SIG-M5 treated with dmso at 0.1 percent for 504 hours (cell line): ENCODE results near the gene KMT5B.
A peak's percentile ranks its signal among the peaks of the same experiment; 100 is the strongest.

Experiments
- DNase-seq: peaks from one replicate; lab custom pipeline; 2025; ENCODE audit not compliant: unreplicated experiment; lab: John Stamatoyannopoulos, UW

KMT5B gene

DNA sequence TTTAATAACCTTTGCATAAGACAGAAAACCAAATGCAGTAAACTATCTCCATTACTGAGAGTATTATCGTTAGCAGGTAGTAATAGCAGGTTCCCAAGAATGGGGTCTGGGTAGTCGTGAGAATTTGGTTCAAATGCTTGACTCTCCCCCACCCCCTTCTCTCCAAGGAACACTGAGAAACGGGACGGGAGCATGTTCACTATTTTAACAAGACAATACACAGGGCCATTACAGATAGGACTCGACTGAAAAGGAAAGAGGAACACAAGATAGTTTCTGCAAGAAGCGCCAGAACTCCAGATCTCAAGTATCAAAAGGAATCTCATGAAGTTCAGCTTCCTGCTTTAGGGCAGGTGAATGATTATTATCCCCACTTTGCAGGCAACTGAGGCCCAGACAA, 27.0 kb downstream of the KMT5B start:
- DNase-seq = no peak

DNA sequence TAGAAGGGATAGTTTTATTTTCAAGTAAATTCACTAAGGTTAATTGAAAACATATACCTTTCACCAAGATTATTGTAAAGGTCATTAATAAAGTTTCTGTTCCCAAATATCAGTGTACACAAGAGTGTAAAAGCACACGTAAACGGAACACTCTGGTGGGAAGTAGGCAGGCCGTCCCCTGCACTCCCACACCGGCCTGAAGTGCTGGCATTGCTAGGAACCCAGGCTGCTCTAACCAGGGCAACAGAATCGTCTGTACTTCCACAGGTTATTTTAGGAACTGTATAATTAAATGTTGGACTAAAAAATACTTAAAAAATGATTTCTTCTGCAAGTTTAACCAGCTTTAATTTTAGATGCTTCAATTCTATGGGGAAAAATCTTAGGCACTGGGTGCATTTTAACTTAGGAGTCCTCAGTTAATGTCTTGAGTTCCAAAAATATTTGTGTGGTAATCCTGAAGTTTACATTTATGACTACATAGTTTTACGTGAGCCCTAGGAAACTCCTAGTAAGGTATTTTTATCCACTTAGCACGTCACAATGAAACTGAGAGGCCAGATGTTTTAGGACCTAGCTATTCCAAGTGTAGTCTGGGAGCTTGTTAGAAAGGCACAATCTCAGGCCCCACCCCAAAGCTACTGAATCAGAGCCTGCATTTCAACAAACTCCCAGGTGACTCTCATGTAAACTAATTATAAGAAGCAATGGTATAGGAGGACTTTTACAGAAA, 31.2 kb downstream of the KMT5B start:
- DNase-seq = no peak

DNA sequence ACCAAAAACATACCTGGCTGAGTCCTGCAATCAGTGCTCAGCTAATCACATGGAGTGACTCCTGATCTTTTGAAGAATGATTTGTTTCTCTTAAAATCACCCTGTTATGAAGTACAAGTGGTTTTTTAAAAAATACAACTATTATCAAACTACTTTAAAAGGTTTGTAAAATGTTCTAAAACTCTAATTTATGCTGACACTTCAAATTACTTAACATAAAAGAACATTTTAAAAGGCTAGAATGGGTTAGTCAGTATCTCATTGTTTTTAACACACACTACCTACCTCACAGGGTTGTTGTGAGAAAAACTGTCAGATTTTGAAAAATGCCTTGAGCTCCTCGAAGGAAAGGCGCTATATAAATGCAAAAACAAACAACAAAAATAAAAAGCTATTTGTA, 33.2 kb downstream of the KMT5B start:
- no peak for DNase-seq

DNA sequence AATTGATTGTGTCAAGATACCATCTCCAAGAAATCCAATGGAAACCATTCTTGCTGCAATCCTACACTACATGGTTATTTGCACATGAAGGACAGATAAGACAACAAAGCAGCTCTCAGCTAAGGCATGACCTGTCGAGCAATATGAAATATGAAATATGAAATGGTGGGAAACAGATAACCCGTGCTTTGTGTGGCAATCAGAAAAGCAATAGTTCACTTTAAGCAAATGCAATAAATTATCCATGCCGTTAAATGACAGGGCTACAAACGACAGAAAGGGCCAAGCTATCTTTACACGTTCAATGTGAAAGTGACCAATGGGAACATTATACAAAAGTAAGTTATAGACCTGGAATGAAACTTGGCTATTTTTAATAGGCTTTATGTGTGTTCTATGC, 35.2 kb downstream of the KMT5B start:
- DNase-seq = no peak

DNA sequence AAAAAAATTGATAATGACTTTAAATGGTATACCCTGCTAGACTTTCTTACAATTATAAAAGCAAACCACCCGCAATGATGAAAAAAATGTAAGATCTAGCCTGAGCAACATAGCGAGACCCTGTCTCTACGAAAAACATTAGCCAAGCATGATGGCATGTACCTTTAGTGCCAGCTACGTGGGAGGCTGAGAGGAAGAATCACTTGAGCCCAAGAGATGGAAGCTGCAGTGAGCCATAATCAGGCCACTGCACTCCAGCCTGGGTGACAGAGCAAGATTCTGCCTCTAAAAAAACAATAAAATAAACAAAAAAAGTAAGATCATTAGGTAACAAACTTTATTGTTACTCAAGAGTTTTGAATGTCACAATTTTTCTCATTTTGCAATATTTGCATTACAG, 39.2 kb downstream of the KMT5B start:
- DNase-seq = no peak

DNA sequence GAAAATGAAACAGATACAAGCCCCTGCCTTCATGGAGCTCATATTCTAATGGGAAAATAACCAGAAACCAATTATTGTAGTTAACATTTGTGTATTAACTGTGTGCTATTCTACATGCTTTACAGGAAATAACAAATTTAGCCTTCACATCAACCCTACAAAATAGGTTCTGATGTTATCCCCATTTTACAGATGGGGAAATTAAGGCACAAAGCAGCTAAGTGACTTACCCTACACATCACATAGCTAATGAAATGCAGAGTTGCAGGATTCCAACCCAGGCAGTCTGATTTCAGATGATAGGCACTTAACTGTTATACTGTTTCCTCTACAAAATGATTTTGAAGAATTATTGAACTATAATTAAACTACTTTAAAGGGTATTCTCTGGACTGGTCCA, 43.7 kb downstream of the KMT5B start:
- no peak for DNase-seq

DNA sequence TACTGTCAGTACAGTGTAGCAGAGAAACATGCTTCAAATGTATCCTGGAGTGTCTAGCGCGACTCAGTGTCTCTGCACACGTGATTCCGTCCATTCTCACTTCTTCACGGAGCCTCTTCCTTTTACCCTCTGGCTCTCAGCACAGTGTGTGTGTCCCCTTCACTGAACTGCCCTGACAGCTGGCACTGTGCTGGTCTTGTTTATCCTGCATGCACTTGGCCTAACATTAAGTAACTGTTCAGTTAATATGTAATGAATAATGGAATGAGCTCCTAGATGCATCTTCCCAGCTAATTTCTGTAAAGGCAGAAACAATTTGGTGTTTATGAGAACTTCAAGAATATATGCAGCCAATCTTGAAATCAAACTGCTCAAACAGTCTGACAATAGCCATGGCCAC, 44.4 kb downstream of the KMT5B start:
- no peak for DNase-seq

DNA sequence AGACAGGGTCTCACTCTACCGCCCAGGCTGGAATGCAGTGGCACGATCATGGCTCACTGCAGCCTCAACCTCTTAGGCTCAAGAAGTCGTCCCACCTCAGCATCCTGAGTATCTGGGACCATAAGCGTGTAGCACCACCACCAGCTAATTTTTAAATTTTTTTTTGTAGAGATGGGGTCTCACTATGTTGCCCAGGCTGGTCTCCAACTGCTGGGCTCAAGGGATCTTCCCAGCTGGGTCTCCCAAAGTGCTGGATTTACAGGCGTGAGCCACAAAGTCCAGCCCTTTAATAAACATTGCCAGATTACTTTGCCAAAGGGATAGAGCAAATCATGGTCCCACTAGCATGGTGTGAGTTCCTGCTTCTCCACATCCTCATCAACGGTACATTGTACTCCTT, 45.6 kb downstream of the KMT5B start:
- DNase-seq = no peak

DNA sequence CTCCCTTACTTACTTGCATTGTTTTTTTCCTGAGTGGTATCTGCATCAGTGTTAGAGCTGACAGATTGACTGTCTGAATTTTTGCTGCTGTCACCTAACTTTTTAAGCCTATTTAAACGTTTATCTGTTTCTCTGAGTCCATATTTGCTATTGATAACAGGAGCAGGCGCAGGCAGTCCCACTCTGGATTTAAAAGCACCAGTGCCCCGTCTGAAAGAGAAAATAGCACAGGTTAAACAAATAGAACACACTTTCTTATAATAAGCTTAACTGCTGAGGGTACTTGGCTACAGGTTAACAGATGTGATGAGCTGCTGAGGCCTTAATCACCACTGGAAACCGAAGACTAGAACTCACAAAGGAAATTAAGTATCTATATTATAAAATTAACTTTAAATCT, 46.1 kb downstream of the KMT5B start:
- DNase-seq = no peak

DNA sequence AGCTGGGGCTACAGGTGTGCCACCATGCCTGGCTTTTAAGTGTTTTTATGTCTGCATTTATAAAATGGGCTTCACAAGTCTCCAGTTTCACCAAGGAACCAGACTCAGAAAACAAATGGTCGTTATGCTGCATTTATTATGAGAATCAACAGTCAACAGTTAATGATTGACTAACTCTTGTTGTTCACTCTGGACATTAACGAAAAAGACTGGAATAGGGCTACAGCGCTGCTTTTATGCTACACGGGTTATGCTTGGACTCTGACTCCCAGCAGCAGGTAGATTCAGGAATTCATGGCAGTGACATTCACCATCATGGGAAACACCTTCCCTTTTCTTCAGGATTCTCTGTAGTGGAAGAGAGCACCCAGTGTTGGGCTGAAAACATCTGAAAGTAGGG, 47.5 kb downstream of the KMT5B start:
- no peak for DNase-seq

DNA sequence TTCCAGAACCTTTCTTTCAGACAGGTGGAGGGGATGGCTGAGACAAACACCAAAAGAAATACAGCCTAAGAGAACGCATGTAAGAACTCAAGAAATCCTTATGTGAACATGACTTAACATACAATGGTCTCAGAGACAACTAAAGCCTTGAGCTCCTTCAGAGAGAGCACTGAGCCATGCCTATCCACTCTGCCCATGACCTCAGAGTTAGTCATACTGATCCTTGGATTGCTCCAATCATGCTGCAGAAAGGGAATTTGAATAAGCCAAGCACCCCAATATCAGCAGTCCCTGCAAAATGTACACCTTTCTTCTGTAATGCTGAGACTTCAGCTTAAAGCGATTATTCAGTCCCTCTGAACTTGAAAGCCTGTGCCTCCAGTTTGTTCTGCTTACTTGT, 48.7 kb downstream of the KMT5B start:
- DNase-seq = no peak

DNA sequence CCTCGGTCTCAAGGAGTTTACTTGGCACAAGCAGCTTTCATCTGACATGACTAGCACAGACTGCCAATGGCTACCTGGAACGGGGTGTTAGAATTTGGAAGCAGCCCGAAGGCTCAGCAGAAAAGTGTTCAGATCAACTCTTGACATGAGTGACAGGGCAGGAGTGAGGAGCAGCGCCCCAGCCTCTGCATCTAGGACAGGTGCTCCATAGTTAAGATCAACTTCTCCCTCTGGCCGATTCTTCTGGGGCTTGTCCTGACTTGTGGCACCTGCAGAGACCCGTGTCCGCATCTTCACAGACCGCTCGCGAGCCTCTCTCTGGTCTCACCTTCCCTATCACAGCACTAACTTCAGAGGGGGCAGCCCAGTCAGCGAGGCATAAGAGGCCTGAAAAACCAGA, 49.4 kb downstream of the KMT5B start:
- DNase-seq = no peak

DNA sequence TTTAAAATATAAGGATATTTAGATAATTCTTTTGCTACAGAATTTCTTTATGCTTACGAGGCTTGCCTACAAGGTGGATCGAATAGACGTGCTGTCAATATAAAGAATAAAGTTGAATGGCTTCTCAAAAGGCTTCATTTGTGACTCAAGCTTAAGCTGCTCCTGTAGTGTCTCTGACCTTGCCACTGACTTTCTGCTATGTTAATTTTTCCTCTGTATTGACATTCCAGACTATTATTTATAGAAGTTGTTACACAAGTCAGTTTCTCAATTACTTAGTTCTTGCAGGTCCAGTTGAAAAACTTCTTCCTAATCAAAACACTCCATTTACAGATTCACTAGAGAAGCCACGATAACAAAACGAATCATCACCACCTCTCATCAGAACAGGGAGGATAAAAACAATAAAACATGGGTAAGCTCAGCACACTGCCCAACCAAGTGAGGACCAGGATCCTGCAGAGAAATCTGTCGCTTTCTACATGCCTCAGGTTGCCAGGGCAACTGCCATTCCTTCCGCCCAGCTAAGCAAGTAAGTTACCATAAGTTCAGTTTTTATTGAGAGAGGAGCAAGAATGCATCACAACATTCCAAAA, 52.9 kb downstream of the KMT5B start:
- no peak for DNase-seq

DNA sequence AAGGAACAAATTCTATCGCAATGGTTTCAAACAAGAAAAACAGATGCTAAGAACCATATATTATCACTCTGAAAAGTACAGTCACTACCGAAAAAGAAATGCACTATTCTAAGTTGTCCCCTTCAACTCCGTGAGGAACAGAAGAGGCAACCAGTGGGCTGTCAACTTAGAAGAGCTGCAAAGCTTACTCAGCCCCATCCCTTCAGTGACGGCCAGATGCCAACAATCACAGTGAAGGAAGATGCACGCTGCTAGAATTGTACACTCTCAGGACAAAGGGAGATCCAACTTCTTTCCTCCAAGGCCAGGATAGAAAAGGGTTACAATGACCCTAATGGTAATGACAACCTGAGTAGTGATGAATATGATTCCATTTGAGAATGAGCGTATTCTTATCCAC, 53.4 kb downstream of the KMT5B start:
- DNase-seq = no peak

DNA sequence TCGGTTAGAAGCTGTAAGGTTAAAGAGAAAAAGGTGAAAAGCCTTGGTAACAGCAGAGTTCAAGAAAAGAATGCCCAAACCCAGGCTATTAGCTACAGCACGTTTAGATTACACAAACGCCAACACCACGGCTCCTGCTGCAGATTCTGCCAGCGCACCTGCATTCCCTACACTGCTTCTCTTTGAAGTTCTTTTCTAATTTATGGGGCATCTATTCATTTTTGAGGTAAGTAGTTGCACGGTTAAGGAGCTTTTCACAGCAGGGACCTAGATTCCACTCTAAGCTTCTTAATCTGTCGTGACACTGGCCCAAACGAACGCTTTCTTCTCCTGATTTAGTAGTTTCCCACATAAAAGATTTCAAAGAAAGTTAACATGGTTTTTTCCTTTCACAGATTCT, 53.9 kb downstream of the KMT5B start:
- DNase-seq = no peak

DNA sequence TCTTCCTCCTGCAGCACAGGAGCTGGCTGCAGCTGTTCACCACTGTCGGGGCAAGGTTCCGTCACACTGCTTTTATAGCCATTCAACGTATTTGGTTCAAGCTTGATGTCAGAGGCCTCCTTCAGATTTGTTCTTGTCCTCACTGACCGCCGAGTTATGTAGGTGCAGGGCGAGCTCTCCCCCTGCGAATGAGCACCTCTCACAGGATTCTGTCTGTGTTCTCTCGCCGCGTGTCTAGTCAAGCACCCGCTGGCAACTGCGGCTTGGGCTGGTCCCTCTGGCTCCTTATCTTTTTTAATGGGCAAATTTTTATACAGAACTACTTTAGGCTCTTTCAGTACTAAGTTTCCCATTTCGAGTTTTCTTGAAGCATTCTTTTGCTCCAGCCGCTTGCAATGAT, 54.5 kb downstream of the KMT5B start:
- DNase-seq = no peak

DNA sequence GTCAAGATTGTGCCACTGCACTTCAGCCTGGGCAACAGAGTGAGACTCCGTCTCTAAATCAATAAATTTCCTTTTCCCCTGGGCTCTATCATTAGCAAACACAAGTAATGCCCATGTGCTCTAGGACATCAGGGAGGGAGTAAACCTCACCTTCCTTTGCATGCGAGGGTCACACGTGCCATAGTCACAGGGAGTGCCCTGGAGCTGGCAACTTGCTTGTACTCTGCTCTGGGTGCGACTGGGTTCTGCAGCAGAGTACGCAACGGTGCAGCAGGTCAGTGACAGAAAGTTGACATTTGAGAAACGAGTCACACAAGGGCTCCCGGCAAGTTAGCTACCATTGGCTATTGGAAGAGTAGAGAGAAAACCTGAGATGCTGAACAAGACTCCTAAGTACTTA, 59.4 kb downstream of the KMT5B start:
- DNase-seq = no peak

DNA sequence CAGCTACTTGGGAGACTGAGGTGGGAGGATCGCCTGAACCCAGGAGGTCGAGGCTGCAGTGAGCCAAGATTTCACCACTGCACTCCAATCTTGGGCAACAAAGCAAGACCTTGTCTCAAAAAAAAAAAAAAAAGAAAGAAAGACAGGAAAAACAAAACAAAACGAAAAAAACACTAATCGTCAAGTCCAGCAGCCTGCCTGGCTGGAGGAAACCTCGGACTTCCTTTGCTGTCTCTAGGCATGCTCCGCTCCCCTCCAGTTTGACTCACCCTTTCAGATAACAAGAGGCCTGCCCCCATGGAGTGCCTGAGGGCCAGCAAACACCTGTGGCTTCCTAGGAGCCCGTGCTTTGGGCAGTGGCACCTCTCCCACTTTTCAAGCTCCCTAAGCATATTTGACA, 63.1 kb downstream of the KMT5B start:
- DNase-seq = peak; percentile 49

DNA sequence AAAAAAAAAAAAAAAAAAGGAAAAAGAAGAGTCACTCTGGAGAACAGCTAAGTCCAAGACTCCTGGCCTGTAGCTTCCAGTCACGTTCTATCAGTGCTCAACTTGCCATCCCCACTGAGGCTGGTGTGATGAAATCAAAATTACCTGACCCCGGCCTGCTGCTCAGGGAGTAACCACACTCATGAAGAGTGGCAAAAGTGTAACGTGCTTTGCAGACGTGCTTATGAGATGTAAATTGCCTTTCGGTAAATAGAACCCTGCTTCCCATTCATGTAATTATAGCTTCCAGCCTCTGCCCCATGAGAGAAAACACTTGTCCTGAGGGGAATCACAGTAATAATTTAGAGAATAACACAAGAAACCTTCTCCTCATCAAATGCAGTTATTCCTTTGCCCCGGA, 63.7 kb downstream of the KMT5B start:
- no peak for DNase-seq

DNA sequence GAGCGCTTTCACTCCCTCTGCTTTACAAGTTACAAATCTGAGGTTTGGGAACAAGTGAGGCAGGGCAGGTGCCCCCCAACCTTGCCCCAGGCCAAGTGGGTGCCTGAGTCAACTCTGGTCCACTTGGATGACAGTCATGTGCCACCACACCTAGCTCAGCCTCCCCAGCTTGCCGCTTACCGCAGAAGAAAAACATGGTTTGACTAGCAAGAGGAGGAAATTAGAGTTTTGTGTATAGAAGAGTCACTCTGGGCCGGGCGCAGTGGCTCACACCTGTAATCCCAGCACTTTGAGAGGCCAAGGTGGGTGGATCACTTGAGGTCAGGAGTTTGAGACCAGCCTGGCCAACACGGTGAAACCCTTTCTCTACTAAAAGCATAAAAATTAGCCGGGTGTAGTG, 64.2 kb downstream of the KMT5B start:
- DNase-seq = no peak

DNA sequence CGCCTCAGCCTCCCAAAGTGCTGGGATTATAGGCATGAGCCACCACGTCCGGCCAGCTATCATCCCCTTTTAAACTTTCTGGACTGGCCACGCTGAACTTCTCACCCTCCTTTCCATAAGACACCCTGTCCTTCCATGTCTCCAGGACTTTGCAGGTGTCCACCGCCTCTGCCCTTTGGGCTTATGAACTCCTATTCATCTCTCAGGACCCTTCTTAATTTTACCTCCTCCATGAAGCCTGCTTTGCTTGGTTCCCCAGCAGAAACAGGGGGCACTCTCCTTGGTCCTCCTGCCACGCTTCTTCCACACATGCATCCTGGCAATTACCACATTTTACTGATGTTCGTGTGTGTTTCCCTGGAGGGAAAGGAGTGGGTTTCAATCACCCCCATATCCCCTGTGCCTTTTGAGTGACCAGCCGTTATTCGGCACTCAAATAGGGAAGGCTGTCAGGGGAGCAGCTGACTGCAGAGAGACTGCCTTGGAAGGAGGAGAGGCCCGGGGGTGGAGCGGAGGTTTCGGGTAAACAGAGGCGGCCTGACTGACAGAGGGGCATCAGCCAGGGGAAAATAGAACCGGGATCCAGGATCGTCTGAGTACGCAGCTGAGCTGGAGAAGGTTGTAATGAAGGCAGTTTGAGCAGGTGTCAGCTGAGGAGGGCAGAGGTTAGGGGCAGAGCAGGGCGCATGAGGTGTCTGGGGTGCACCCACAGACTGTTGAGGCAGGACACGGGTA, 64.9 kb downstream of the KMT5B start:
- DNase-seq = no peak

DNA sequence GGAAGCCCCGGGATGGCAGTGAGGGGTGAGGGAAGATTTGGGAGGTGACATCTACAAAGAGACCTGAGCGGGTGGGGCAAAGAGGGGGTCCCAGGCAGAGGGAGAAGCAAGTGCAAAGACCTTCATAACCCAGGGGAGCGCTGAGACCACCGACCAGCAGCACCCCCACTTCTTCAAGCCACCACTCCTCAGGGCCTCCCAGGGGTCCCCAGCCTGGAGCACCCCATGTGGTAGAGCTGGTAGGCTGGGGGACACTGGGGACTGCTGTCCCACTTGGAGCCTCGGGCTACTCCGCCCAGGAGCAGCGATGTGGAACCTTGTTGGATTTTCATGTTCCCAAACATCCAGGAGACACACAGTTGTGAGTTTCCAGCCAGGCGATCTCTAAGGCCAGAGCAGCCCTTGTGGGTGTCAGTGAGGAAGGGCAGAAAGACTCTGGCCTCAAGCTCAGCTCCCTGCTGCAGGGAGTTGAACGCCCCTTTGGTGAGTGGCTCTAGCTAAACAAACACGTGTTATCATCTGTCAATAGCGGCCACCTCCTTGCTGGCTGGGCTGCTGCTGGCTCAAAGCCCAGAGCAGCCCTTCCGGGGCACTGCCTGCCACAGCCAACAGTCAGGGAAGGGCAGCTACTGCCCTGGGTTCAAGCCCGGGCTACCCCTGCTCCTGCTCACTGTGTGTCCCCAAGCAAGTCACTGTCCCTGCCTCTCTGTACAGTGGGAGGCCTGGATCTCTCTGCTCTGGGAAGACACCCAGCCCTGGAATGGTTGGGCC, 66.2 kb downstream of the KMT5B start:
- DNase-seq = peak; percentile 20
